KOPT-K1 (cell line): ENCODE results near the gene GNPTAB.

Experiments
- H3K27ac ChIP-seq: fragments of 200-600 bp; sonication (generic); 2 replicates; pipeline ENCODE4 v1.5.1; 2016; ENCODE audit warnings: antibody characterized with exemption, mild to moderate bottlenecking, low read depth, low read length; ENCODE audit not compliant: poor library complexity, severe bottlenecking
- H3K36me3 ChIP-seq: fragments of 200-600 bp; sonication (generic); 2 replicates; pipeline ENCODE4 v1.5.1; 2017; ENCODE audit warnings: antibody characterized with exemption, mild to moderate bottlenecking, low read length, moderate library complexity; ENCODE audit not compliant: insufficient read depth
- H3K9me3 ChIP-seq: fragments of 200-600 bp; sonication (generic); 2 replicates; pipeline ENCODE4 v1.5.1; 2017; ENCODE audit warnings: antibody characterized with exemption, low read length, mild to moderate bottlenecking; ENCODE audit not compliant: insufficient read depth, poor library complexity, severe bottlenecking

The GNPTAB gene

GRCh38 chr12:101697197-101697929 lies 133.4 kb downstream of the GNPTAB start, which contains the start of gene CHPT1:
Gene CHPT1 (plus strand): TSS chr12:101697640. CDS start chr12:101697862, 222 bp downstream.
- no peaks in the 10 kb centered on the region for H3K36me3 ChIP-seq
- peaks cover 3% of the 10 kb centered on the region for H3K9me3 ChIP-seq
- H3K27ac ChIP-seq: peak within 1 kb of the TSS; percentile 61

GRCh38 chr12:101696251-101697196 lies 134.2 kb downstream of the GNPTAB start:
- Histone ChIP-seq H3K36me3 (no peaks in the 10 kb centered on the region), H3K27ac (peak overlapping the region; percentile 61), H3K9me3 (peaks cover 3% of the 10 kb centered on the region)

GRCh38 chr12:101695706-101696105 lies 135.1 kb downstream of the GNPTAB start:
- no peak overlapping the region for H3K27ac ChIP-seq
- H3K9me3 ChIP-seq: peaks cover 3% of the 10 kb centered on the region
- H3K36me3 ChIP-seq: no peaks in the 10 kb centered on the region
